Fibroblast of skin of scalp (primary cell): Measurements from ENCODE around the gene PPP3R1.

Experiments used
- DNase-seq: peaks from one replicate; pipeline ENCODE4 v3.0.0-alpha.2; 2013

PPP3R1 gene

GRCh38 chr2:68230241-68231060, 21.9 kb downstream of the PPP3R1 start:
- peak; percentile 81 for DNase-seq

- no peak for DNase-seq
Measured at GRCh38 chr2:68226794-68227193, 25.5 kb downstream of the PPP3R1 start.

GRCh38 chr2:68225119-68225632, 27.2 kb downstream of the PPP3R1 start:
- DNase-seq: peak; percentile 35

- DNase-seq: no peak
Measured at GRCh38 chr2:68223419-68223818, 28.9 kb downstream of the PPP3R1 start.

GRCh38 chr2:68222287-68222686, 30.0 kb downstream of the PPP3R1 start:
- no peak for DNase-seq

GRCh38 chr2:68218343-68218901, 33.9 kb downstream of the PPP3R1 start:
- no peak for DNase-seq

- no peak for DNase-seq
Measured at GRCh38 chr2:68217729-68218128, 34.6 kb downstream of the PPP3R1 start.

GRCh38 chr2:68216454-68217310, 35.6 kb downstream of the PPP3R1 start:
- DNase-seq: peak; percentile 32

- no peak for DNase-seq
Measured at GRCh38 chr2:68214381-68214780, 38.0 kb downstream of the PPP3R1 start.

- DNase-seq: no peak
Measured at GRCh38 chr2:68206793-68207192, 45.5 kb downstream of the PPP3R1 start.

- no peak for DNase-seq
Measured at GRCh38 chr2:68203587-68203986, 48.7 kb downstream of the PPP3R1 start.

- DNase-seq: no peak
Measured at GRCh38 chr2:68200157-68200787, 52.1 kb downstream of the PPP3R1 start.

- peak; percentile 42 for DNase-seq
Measured at GRCh38 chr2:68196120-68196716, 56.1 kb downstream of the PPP3R1 start.

- no peak for DNase-seq
Measured at GRCh38 chr2:68195096-68195495, 57.2 kb downstream of the PPP3R1 start.

GRCh38 chr2:68193787-68194372, 58.5 kb downstream of the PPP3R1 start:
- DNase-seq: peak; percentile 52

- DNase-seq: no peak
Measured at GRCh38 chr2:68193144-68193543, 59.2 kb downstream of the PPP3R1 start.

- peak; percentile 78 for DNase-seq
Measured at GRCh38 chr2:68190991-68191731, 61.2 kb downstream of the PPP3R1 start.

- DNase-seq: no peak
Measured at GRCh38 chr2:68189991-68190784, 62.1 kb downstream of the PPP3R1 start.

- no peak for DNase-seq
Measured at GRCh38 chr2:68188831-68189230, 63.5 kb downstream of the PPP3R1 start.

GRCh38 chr2:68187329-68187728, 65.0 kb downstream of the PPP3R1 start:
- DNase-seq: no peak
